GM19463 (cell line): Measurements from ENCODE around the gene SLC2A13.
"Not testable (repeated sequence)": the region's sequence is repeated elsewhere in the genome, so short reads cannot be mapped to it uniquely, and the experiment has no call there.

Experiments used
- ATAC-seq: cut with Tn5 transposase; IDR thresholded peaks from one replicate; pipeline ENCODE4 v1.9.1; 2021; ENCODE audit warnings: mild to moderate bottlenecking, moderate library complexity; ENCODE audit not compliant: unreplicated experiment

Gene SLC2A13

GRCh38 chr12:40106202-40106533 is 287 bp upstream of the SLC2A13 start:
- no peak for ATAC-seq

GRCh38 chr12:40105265-40105514 is 691 bp downstream of the SLC2A13 start:
- no peak for ATAC-seq

- no peak for ATAC-seq
Measured at GRCh38 chr12:40104461-40105264, 1.2 kb downstream of the SLC2A13 start.

GRCh38 chr12:40103043-40103442 is 2.8 kb downstream of the SLC2A13 start:
- no peak for ATAC-seq

GRCh38 chr12:40101747-40102146 is 4.1 kb downstream of the SLC2A13 start:
- ATAC-seq = no peak

GRCh38 chr12:40099423-40099853 is 6.4 kb downstream of the SLC2A13 start:
- no peak for ATAC-seq

GRCh38 chr12:40098406-40099145 is 7.3 kb downstream of the SLC2A13 start:
- ATAC-seq = no peak

GRCh38 chr12:40093512-40093911 is 12.4 kb downstream of the SLC2A13 start:
- ATAC-seq = no peak

GRCh38 chr12:40086471-40086870 is 19.4 kb downstream of the SLC2A13 start:
- ATAC-seq = no peak

- no peak for ATAC-seq
Measured at GRCh38 chr12:40078266-40078665, 27.6 kb downstream of the SLC2A13 start.

GRCh38 chr12:40075458-40075857 is 30.4 kb downstream of the SLC2A13 start:
- no peak for ATAC-seq

GRCh38 chr12:40068416-40068815 is 37.5 kb downstream of the SLC2A13 start:
- ATAC-seq = no peak

- no peak for ATAC-seq
Measured at GRCh38 chr12:40065636-40066035, 40.2 kb downstream of the SLC2A13 start.

GRCh38 chr12:40063414-40063813 is 42.5 kb downstream of the SLC2A13 start:
- ATAC-seq = no peak

GRCh38 chr12:40058721-40059190 is 47.1 kb downstream of the SLC2A13 start:
- no peak for ATAC-seq

- ATAC-seq = no peak
Measured at GRCh38 chr12:40056373-40056772, 49.5 kb downstream of the SLC2A13 start.

- ATAC-seq = no peak
Measured at GRCh38 chr12:40055776-40056175, 50.1 kb downstream of the SLC2A13 start.

GRCh38 chr12:40055228-40055579 is 50.7 kb downstream of the SLC2A13 start:
- no peak for ATAC-seq

GRCh38 chr12:40054555-40055227 is 51.2 kb downstream of the SLC2A13 start:
- ATAC-seq = no peak

GRCh38 chr12:40049268-40049667 is 56.6 kb downstream of the SLC2A13 start:
- ATAC-seq = peak; percentile 45

- ATAC-seq = not testable (repeated sequence)
Measured at GRCh38 chr12:40047002-40047401, 58.9 kb downstream of the SLC2A13 start.

- no peak for ATAC-seq
Measured at GRCh38 chr12:40045656-40046055, 60.2 kb downstream of the SLC2A13 start.
